HG03575 (cell line): ENCODE data around the gene ATN1.

Experiments
- ATAC-seq: cut with Tn5 transposase; IDR thresholded peaks from one replicate; pipeline ENCODE4 v1.9.1; 2021; ENCODE audit not compliant: unreplicated experiment, insufficient number of reproducible peaks, low FRiP score; ENCODE audit errors: extremely low read depth

ATN1 gene

GRCh38 chr12:6921996-6922946, 5.5 kb upstream of the ATN1 start:
- ATAC-seq, result no peak

- no peak for ATAC-seq
Observed at GRCh38 chr12:6923003-6923732, 4.6 kb upstream of the ATN1 start.

GRCh38 chr12:6923851-6924250, 3.9 kb upstream of the ATN1 start:
- no peak for ATAC-seq

- no peak for ATAC-seq
Observed at GRCh38 chr12:6925239-6925539, 2.6 kb upstream of the ATN1 start.

GRCh38 chr12:6925540-6926279, 2.0 kb upstream of the ATN1 start:
- ATAC-seq, result no peak

- no peak for ATAC-seq
Observed at GRCh38 chr12:6928022-6928702, 403 bp downstream of the ATN1 start.

GRCh38 chr12:6928703-6929407, 1.1 kb downstream of the ATN1 start:
- ATAC-seq, result no peak

GRCh38 chr12:6929466-6930452, 2.0 kb downstream of the ATN1 start:
- no peak for ATAC-seq

- no peak for ATAC-seq
Observed at GRCh38 chr12:6932766-6933165, 5.0 kb downstream of the ATN1 start.

- no peak for ATAC-seq
Observed at GRCh38 chr12:6934110-6934509, 6.4 kb downstream of the ATN1 start.

- no peak for ATAC-seq
Observed at GRCh38 chr12:6935371-6936193, 7.8 kb downstream of the ATN1 start.

- ATAC-seq, result no peak
Observed at GRCh38 chr12:6936194-6936635, 8.5 kb downstream of the ATN1 start.

GRCh38 chr12:6936636-6937480, 9.1 kb downstream of the ATN1 start:
- ATAC-seq, result no peak

GRCh38 chr12:6937481-6938352, 10.0 kb downstream of the ATN1 start:
- no peak for ATAC-seq
